ENCODE measurements around the gene ZSCAN10.
A peak's percentile ranks its signal among the peaks of the same experiment; 100 is the strongest.
"Not testable (repeated sequence)": the region's sequence is repeated elsewhere in the genome, so short reads cannot be mapped to it uniquely, and the experiment has no call there.

Gene ZSCAN10

DNA sequence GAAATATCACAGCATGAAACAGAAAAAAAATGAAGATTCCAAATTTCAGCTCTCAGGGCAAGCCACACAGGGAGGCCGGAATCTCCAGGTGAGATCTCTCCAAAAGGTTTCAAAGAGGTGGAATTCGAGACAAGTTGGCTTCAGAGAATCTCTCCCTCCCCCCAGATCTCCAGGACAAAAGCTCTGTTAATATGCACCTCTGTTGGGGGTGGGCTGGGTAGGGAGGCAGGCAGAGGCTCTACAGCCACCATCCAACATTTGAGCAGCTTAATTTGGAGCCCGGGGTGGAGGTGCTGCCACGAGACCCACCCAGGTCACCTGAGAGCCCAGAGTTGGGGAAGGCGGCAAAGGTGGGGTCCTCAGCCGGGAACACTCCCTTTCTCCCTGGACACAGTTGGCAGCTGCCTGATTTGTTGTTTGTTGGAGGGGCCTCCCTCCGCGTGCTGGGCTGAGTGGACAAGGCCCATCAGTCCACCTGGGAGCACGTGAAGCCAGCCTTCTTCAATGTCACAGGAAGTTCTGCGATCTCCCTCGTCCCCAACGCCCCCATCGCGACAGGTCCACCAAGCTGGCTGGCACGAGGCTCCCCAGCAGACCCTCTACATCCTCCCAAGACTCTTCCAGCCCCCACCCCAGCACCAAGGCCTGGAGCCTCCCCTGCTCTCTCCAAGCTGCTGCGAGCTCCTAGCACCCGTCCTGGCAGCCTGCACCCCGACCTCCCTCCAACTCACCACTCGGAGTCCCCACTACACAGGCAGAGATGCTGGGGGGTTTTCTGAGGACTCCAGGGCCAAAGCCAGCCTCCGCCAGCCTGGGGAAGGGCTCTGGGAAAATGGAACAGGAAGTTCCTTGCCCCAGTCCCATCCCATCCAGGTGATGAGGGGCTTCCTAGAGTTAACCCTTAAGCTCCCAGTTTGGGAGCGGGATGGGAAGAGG lies at the start of gene ZSCAN10:
Gene ZSCAN10 (minus strand): TSS at position 836 of the 936 bp plus-strand sequence. CDS start 6,357 bp downstream, outside the sequence.
- DNase-seq: no peak

DNA sequence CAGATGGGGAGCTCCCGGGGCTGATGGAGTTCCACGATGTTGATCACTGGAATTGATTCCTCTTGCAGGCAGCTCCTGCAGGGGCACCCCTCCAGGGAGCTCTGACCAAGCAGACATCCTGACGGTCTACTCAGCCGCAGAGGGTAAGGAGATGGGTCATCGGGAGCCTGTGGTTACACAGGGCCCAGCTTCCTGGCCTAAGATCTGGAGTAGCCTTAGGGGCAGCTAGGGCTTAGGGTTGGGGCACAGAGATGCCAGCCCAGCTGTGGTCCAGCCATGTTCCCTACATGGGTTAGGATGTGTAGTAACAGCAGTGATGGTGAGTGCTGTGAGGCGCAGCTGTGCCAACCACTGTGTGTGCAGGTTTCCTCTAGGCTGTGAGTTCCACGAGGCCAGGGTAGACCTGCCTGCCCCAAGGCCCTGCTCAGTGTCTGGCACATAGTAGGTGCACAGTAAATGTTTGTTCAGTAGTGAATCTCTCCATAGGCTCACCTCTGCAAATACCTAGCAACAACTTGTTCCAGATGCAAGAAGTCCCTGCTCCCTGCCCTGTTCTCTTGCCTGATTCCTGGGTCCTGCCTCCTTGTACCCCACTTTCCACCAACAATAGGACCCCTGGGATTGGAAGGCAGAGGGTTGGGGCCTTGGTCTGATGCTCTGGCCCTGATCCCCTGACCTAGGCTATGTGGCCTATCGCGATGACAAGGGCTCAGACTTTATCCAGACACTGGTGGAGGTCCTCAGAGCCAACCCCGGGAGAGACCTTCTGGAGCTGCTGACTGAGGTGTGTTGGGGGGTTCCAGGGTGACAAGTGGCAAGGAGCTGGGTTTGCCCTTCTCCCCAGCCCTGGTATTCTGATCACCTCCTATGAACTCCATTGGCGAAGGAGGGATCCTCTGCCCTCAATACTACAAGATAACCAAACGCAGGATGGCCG lies 49.4 kb upstream of the ZSCAN10 start:
- no peak for DNase-seq

DNA sequence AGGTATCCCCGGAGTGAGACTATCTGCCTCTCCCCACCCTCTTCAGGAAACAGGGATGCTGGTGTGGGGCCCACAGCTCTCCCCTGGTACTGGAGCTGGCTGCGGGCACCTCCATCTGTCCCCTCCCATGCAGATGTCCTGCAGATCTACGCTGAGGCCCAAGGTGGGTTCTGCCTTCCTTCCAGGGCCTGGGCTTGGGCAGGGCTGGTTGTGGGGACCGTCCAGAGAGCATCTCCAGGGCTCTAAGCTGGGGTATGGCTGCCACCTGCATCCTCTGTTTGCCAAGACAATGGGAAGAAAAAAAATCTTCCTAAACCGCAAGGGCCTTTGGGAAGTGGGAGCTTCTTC lies 48.6 kb upstream of the ZSCAN10 start:
- no peak for DNase-seq

DNA sequence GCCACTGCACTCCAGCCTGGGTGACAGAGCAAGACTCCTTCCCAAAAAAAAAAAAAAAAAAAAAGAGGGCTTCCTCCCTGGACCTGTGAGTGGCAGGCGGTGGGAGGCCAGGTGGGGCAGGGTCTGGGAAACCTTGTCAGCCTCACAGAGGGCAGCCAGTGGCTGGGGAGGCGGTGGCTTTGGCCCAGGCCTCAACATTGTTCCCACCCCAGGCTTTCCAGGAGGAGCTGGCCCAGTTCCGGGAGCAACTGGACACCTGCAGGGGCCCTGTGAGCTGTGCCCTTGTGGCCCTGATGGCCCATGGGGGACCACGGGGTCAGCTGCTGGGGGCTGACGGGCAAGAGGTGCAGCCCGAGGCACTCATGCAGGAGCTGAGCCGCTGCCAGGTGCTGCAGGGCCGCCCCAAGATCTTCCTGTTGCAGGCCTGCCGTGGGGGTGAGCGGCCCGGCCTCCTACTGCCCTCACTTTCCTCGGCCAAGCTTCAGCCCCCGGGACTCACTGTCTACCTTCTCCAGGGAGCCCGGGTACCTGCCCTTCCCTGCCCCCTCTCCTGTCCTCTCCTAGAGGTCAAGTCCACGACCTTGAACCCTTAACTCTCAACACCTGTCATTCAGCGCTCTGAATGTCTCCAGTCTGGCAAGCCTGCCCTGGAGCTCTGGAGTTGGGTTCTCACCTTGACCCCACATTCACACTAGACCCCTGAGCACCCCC lies 48.1 kb upstream of the ZSCAN10 start:
- DNase-seq: no peak

DNA sequence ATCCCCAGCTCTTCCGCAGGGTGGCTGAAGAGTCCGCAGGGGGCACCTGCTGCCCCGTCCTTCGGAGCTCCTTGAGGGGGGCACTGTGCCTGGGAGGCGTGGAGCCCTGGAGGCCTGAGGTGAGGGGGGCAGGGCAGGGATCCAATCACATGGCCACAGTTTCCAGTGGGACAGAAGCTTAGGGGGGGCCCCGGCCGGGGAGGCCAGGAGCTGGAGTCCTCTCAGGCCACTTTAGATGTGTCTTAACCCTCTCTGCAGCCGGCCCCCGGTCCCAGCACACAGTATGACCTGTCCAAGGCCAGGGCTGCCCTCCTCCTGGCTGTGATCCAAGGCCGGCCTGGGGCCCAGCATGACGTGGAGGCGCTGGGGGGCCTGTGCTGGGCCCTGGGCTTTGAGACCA lies 46.6 kb upstream of the ZSCAN10 start:
- no peak for DNase-seq

DNA sequence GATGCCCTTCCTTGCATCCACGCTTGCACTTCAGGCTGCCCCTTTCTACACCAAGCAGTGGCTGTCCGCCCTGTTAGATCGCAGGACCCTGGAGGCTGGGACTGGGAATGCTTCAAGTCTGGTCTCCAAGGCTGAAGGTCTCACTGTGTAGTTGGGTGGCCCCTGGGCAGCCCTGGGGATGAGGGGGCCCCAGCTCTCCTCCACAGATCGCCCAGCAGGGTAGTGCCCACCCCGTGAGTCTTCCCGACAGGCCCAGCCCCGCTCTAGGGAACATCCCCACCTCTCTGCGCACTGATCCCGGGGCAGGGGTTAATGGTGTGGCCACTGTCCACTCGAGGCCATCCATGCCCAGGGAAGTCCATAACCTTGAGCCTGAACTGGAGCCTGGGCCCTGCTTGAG lies 46.1 kb upstream of the ZSCAN10 start:
- no peak for DNase-seq

DNA sequence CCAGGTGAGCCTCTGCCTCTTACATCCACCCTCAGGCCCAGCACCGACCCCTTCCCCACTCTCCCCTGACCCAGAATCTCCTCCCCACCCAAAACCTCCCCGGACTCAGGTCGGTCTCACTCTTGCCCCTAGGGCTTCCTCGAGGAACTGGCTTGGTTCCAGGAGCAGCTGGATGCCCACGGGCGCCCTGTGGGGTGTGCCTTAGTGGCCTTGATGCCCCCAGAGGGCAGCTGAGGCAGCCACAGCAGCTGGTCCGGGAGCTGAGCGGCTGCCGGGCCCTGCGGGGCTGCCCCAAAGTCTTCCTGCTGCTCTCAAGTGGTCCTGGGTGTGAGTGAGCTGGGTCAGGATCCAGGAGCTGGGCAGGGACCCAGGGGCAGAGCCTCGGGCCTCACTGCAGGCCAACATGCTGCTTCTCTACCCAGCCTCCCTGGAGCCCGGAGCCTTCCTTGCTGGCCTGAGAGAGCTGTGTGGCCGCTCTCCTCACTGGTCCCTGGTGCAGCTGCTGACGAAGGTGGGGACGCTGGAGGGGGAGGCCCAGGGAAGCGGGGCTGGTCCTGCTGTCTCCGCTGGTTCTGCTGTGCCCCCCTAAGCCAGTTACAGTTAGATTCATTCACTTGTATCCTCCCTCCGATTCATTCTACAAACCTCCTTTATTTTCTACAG lies 45.4 kb upstream of the ZSCAN10 start:
- DNase-seq: no peak

DNA sequence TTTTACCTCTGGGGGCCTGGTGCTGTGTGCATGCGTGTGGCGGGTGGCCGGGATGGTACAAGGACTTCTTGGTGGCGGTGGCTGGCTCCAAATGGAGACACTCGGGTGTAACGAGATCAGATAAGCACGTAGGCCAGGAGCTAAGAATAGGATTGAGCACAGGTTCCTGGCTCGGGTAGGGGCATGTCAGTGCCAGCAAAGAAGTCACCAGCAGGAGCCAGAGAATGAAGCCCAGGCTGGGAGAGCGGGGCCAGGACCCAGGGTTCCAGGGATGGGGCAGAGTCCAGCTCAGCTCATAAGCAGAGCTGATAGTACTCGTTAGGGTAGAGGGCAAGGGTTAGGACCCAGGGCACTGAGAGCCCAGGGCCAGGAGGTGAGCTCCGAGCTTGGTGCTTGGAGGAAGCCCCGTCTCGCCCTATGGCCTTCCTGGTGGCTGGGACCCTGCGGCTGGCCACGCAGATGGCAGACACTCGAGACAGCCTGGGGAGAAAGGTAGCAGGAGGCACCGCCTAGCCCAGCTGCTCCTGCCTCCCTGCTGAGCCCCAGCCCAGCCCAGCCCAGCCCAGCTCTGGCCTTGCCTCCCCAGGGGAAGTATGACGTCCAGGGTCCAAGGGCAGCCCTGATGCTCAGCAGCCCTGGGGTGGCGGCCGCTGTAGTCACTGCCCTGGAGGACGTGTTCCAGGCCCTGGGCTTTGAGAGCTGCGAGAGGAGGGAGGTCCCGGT lies 44.7 kb upstream of the ZSCAN10 start:
- DNase-seq: no peak

DNA sequence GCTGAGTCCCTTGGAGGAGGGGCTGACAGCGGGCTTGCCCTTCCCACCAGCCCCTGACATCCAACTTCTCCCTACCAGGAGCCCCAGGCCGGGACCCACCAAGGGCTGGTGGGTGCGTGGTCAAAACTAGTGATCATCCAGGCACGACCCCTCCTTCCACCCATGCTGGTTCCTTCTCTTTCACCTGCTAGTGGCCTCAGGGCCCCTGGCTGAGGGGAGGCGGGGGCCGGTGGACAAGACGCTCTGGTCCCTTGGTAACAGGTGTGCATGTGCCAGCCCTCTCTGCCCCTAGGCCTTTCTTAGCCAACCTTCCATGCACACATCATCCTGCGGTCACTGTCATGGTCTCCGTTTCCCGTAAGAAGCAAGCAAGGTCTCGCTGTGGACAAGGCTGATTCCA lies 44.1 kb upstream of the ZSCAN10 start:
- DNase-seq: no peak

DNA sequence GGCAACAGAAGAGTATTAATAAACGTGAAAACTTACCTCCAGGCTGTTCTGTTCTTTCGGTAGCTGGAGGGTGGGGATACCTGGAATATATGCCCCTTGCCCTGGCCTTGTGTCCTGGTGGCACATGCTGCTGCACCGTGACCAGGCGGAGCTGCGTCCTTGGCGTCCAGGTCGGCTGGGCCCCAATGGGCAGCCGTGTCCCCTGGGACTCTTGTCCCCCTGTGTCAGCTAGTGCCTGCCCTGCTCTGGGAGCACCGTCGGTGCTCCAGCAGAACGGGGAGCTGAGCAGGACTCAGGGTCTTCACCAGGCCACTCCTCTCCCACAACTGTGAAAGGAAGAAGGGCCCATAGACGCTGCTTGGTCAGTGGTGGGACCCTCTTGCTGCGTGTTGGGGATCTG lies 43.7 kb upstream of the ZSCAN10 start:
- no peak for DNase-seq

DNA sequence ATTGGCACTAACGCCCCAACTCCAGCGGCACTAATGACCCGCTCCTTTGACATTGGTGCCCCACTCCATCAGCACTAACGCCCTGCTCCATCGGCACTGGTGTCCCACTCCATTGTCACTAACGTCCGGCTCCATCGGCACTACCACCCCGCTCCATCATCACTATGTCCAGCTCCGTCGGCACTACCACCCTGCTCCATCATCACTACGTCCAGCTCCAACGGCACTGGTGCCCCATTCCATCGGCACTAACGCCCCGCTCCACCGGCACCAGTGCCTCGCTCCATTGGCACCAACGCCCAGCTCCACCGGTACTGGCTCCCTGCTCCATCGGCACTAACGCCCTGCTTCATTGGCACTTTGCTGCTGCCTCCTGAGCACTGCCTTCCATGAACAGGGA lies 43.2 kb upstream of the ZSCAN10 start:
- no peak for DNase-seq

DNA sequence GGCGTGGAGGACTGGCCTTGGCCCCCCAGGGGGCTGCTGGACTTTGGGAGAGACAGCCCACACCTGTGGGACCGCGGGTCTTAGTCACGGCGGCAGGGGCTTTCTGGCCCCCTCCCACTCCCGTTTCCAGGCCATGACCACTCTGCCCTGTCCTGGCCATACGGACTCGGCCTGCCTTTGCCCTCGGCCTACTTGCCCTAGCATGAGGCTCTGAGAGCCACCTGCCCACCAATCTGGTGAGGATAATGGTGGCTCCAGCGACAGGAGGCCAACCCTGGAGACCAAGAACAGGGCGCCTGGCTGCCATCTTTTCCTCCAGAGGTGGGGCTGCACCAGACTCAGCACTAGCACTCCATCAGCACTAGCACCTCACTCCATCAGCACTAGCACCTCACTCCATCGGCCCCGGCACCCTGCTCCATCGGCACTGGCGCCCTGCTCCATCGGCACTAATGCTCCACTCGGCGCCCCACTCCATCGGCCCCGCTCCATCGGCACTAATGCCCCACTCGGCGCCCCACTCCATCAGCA lies 42.8 kb upstream of the ZSCAN10 start:
- no peak for DNase-seq

DNA sequence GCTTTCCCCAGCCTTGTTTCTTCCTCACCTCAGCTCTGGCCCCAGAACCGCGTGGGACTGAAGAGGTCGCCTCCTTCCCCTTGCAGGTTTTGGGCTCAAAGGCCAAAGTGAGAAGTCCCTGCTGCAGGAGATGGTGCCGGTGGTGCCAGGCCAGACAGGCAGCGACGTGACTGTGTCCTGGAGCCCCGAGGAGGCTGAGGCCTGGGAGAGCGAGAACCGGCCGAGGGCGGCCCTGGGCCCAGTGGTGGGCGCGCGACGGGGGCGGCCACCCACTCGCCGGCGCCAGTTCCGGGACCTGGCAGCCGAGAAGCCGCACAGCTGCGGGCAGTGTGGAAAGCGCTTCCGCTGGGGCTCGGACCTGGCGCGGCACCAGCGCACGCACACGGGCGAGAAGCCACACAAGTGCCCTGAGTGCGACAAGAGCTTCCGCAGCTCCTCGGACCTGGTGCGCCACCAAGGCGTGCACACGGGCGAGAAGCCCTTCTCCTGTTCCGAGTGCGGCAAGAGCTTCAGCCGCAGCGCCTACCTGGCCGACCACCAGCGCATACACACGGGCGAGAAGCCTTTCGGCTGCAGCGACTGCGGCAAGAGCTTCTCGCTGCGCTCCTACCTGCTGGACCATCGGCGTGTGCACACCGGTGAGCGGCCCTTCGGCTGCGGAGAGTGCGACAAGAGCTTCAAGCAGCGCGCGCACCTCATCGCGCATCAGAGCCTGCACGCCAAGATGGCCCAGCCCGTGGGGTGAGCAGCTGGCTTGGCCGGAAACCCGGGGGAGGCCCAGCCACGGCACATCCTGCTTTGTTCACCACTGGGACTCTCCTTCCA lies 41.7 kb upstream of the ZSCAN10 start:
- no peak for DNase-seq

DNA sequence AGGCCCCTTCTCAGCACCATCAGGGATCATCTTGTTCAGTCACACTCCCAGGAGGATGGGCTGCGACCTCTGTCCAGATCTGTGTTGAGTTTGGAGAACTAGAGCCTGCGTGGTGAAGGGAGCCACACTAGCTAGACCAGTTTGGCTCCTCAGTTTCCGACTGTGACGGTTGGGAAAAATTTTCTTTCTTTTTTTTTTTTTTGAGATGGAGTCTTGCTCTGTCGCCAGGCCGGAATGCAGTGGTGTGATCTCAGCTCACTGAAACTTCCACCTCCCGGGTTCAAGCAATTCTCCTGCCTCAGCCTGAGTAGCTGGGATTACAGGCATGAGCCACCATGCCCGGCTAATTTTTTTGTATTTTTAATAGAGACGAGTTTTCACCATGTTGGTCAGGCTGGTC lies 40.5 kb upstream of the ZSCAN10 start:
- DNase-seq: not testable (repeated sequence)

DNA sequence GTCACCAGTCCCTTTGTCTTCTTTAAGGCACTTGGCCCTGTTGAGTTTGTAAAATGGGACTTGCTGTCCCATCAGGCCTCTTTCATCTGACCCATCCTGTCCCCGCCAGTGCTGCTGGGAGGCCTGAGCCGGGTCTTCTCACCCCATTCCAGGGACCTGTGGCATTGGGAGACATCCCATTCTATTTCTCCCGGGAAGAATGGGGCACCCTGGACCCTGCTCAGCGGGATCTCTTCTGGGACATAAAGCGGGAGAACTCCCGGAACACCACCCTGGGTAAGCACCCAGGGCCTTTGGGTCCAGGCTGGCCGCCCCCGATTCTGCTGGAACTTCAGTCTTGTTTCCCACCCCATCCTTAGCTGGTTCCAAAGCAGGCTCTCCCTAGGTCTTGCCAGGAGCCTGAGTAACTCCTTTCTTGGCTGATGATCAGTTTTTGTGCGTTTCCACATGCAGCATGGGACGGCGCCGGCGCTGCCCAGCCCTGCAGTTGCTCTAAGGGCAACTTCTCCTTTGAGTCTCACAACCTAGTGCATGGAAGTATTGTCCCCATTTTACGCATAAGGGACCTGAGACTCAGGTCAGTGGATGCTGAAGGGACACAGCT lies 39.8 kb upstream of the ZSCAN10 start:
- no peak for DNase-seq

DNA sequence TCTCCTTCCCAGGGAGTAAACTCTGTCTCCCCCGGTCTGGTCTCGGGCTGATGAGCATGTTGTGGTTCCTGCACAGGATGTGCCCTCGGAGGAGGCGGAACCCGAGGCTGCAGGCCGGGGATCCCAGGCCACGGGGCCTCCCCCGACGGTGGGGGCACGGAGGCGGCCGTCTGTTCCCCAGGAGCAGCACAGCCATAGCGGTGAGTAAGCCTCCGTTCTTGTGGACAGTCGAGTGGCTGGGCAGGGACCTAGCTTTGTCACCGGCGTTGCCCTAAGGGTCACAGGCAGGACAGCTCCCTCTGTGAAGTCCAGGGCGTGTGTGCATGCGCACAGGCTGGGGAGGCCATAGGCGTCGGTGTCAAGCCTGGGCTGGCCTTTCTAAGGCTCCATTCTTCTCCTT lies 39.2 kb upstream of the ZSCAN10 start:
- DNase-seq: no peak

DNA sequence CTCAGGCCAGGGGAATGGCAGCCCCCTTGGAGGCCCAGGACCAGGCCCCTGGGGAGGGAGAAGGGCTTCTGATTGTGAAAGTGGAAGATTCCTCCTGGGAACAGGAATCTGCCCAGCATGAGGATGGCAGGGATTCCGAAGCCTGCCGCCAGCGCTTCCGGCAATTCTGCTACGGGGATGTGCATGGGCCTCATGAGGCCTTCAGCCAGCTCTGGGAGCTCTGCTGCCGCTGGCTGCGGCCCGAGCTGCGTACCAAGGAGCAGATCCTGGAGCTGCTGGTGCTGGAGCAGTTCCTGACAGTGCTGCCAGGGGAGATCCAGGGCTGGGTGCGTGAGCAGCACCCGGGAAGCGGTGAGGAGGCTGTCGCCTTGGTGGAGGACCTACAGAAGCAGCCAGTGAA lies 38.2 kb upstream of the ZSCAN10 start:
- DNase-seq: no peak

DNA sequence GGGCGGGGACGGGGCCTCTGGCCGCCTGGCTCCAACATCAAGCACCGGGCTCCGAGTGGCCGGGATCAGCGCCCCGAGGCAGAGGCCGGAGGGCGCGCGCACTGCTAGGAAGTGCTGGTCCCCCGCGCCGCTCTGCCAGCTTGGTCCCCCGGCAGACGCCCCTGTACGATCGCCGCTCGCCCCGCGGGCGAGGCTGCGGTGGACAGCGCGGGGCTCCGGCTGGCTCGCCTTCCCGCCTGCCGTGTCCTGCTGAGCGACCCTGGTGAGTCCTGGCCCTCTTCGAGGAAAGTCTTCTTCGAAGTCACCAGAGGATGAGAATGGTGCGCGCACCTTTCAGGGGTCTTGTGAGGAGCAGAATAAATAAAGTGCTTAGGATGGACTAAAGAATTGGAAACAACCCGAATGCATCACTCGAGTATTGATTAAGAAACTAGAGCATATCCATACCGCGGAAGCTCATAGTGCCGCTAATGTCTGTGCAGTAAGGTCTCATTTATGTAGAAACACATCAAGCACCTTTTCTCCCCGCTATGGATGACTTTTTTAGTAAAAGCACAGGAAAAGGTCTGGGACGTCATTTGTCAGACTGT lies 36.1 kb upstream of the ZSCAN10 start:
- DNase-seq: no peak

DNA sequence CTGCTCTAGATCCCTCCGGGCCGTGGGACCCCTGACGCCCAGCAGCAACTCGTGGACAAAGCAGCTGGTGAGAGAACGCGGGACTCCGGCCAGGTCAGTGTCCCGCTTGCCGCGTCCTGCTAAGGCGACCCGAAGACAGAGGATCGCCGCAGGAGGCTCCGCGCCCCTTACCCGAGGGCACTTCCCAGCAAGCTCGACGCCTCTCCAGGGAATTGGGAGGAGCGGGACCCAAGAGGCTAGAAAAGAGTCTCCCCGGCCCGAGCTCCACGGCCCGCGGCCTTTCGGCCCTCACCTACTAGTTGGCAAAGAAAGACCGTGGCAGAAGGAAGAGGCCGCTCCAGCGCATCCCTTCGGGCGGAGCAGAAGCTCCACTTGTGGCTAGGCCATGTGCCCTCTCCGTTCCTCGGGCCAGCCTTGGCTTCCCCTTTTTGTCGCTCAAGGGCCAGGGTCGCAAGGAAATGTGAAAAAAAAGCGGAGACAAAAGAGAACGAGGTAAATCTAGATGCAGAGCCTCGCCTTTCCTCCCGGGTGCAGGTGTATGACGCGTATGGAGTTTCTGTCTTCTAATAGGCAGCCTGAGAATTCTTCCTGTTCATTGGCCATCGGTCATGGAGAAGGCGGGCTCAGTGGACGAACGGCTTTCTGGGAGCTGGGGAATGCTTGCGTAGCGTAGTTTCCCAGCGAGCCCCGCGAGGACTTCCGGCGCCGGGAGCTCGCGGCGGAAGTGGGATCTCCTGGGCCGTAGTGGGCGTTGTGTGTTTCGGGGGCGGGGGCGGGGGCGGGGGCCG lies 35.4 kb upstream of the ZSCAN10 start, which contains the start of gene ZNF213:
Gene ZNF213 (plus strand): TSS at position 692 of the 788 bp plus-strand sequence. CDS start 2,252 bp downstream, outside the sequence.
- peak; percentile 82 to 97 for DNase-seq

All from bone marrow (tissue), 2 donors.